Esophagus (tissue), 2 donors: Measurements from ENCODE around the gene SFTPD. TPM values are rescaled to one million over a fixed set of nuclear protein-coding genes. Genes with fewer than 3 reads are reported as not detected.

Experiments used
- polyA plus RNA-seq, 2 donors: library from polyadenylated mRNA; stranded (reverse); fragments of 200-250 nt; gene quantifications; one replicate each; pipeline ENCODE4 v1.2.3, GENCODE V29; 2013
- donor health status: healthy with polysubstance abuse.
- donor health status: Bipolar disorder and iron deficiency.

Gene SFTPD
- polyA plus RNA-seq, 2 donors: 0.79 to 1.3 TPM

Other genes with a start within 250 kb of the SFTPD start
- 1 to 10 TPM in 1 of 2 donors, under 1 TPM in 1; 0.22 to 1.5 TPM for gene NUTM2B, start 245.9 kb downstream of the SFTPD start, polyA plus RNA-seq
- gene NUTM2E, start 122.4 kb downstream of the SFTPD start, polyA plus RNA-seq: under 1 TPM in 1 of 2 donors, not detected in 1; 0.13 TPM
- gene TMEM254, start 129.6 kb upstream of the SFTPD start, polyA plus RNA-seq: 10 to 100 TPM; 24.9 to 39.3 TPM
- 1 to 10 TPM; 5.5 to 5.8 TPM for gene PLAC9, start 183.6 kb upstream of the SFTPD start, polyA plus RNA-seq